Measurements from ENCODE around the gene ZBTB2. TPM values are rescaled to one million over a fixed set of nuclear protein-coding genes. Genes with fewer than 3 reads are reported as not detected.
"Not testable (repeated sequence)": the region's sequence is repeated elsewhere in the genome, so short reads cannot be mapped to it uniquely, and the experiment has no call there.

Gene ZBTB2
- total RNA-seq, 1 donor from 2014 or later, result 11.6 TPM

DNA sequence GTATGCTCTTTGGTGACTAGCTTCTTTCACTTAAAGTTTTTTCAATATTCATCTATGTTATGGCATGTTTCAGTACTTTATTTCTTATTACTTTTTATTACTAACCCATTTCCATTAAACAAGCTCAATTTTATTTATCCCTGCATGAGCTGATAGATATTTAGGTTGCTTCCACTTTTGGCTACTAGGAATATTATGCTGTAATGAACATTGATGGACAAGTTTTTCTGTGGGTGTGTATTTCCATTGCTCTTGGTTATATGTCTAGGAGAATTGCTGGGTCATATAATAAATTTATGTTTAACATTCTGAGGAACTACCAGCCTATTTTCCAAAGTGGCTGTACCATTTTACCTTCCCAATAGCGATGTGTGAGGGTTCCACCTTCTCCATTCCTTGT lies 69.9 kb downstream of the ZBTB2 start:
- Mint-ChIP-seq H3K4me1 (ENCODE audit: unreplicated experiment) (peaks cover 20% of the 10 kb centered on the region), H3K27me3 (ENCODE audit: unreplicated experiment) (peaks cover 5% of the 10 kb centered on the region), H3K4me3 (ENCODE audit: unreplicated experiment) (no peak overlapping the region), H3K9me3 (ENCODE audit: unreplicated experiment) (no peaks in the 10 kb centered on the region), H3K36me3 (ENCODE audit: low read depth, unreplicated experiment) (peaks cover 19% of the 10 kb centered on the region), H3K27ac (ENCODE audit: unreplicated experiment) (no peak overlapping the region)
- TF ChIP-seq, protein P1, sequence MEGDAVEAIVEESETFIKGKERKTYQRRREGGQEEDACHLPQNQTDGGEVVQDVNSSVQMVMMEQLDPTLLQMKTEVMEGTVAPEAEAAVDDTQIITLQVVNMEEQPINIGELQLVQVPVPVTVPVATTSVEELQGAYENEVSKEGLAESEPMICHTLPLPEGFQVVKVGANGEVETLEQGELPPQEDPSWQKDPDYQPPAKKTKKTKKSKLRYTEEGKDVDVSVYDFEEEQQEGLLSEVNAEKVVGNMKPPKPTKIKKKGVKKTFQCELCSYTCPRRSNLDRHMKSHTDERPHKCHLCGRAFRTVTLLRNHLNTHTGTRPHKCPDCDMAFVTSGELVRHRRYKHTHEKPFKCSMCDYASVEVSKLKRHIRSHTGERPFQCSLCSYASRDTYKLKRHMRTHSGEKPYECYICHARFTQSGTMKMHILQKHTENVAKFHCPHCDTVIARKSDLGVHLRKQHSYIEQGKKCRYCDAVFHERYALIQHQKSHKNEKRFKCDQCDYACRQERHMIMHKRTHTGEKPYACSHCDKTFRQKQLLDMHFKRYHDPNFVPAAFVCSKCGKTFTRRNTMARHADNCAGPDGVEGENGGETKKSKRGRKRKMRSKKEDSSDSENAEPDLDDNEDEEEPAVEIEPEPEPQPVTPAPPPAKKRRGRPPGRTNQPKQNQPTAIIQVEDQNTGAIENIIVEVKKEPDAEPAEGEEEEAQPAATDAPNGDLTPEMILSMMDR (IDR thresholded peaks at IDR 0.05; ENCODE audit: unreplicated experiment), result no peak
- no peak for DNase-seq (ENCODE audit: low spot score)

DNA sequence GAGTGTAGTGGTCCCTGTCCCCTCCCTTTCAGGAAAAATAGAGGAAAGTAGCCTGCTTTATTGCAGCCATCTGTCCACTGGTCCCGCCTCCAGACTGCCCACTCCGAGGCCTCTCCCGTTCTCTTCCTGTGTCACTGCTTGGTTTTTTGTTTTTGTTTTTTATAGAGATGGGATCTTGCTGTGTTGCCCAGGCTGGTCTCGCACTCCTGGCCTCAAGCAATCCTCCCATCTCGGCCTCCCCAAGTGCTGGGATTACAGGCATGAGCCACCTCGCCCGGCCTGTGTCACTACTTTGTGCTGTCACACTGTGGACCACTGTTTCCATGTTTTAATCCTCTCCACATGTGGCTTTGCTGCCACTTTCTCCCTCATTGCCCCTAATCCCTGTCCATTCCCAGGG lies 71.2 kb downstream of the ZBTB2 start:
- Mint-ChIP-seq H3K4me3 (ENCODE audit: unreplicated experiment) (peak overlapping the region; percentile 48), H3K27me3 (ENCODE audit: unreplicated experiment) (peaks cover 5% of the 10 kb centered on the region), H3K4me1 (ENCODE audit: unreplicated experiment) (peaks cover 14% of the 10 kb centered on the region), H3K9me3 (ENCODE audit: unreplicated experiment) (no peaks in the 10 kb centered on the region), H3K27ac (ENCODE audit: unreplicated experiment) (no peak overlapping the region), H3K36me3 (ENCODE audit: low read depth, unreplicated experiment) (peaks cover 25% of the 10 kb centered on the region)
- DNase-seq (ENCODE audit: low spot score), result no peak
- TF ChIP-seq, protein P1 (IDR thresholded peaks at IDR 0.05; ENCODE audit: unreplicated experiment), result no peak

DNA sequence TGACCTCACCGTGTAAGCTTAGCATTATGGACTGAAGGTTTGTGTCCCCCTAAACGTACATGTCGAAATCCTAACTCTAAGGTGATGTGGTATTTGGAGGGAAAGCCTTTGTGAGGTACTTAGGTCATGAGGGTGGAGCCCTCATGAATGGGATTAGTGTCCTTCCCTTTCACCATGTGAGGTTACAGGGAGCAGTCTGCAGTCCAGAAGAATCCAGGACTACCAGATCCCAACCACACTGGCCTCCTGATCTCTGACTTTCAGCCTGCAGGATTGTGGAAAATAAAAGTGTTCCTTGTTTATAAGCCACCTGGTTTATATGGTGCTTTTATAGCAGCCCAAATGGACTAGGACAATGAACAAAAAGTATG lies 73.4 kb downstream of the ZBTB2 start:
- Mint-ChIP-seq H3K27ac (ENCODE audit: unreplicated experiment) (no peak overlapping the region), H3K4me3 (ENCODE audit: unreplicated experiment) (no peak overlapping the region), H3K36me3 (ENCODE audit: low read depth, unreplicated experiment) (peaks cover 24% of the 10 kb centered on the region), H3K27me3 (ENCODE audit: unreplicated experiment) (peaks cover 3% of the 10 kb centered on the region), H3K4me1 (ENCODE audit: unreplicated experiment) (no peaks in the 10 kb centered on the region), H3K9me3 (ENCODE audit: unreplicated experiment) (no peaks in the 10 kb centered on the region)
- DNase-seq (ENCODE audit: low spot score), result no peak
- TF ChIP-seq, protein P1 (IDR thresholded peaks at IDR 0.05; ENCODE audit: unreplicated experiment), result no peak

DNA sequence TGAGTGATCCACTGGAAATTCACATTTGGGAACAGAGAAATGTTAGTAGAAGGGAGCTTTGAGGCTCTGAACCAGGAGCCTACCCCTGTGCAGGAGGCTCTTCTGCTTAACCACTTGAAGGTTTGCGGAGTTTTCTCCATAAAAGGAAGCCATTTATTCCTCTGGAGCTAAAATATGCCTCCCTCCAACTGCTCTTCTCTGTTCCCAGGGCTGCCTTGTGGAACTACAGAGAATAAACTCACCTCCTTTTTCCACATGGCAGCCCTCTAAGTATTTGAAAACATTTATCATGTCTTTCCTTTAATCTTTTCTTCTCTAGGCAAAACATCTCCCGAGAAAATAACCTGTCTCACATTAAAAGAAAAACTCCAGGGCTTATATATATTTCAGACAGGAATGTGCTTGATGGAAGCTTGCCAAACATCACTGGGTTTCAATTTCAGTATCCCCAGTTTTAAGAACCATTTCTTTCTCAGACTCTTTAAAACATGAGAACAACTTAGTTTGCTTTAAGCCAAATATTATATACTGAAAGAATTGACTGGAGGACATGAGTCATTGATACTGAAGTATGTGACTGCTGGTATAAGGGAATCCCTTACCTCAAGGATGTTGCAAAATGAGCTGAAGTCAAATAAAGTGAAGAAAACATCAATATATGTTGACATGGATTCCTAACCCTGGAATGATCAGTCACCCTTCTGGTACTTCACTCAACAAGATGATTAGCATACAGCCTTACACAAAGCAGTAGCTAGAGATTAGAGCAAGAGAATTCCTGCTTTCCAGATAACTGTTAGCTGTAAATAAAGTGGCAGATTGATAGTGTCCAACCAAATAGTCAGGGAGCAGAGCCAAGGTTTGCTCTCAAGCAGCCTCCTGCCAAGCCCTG lies 74.0 kb downstream of the ZBTB2 start:
- DNase-seq (ENCODE audit: low spot score), result no peak
- no peak overlapping the region for H3K27ac Mint-ChIP-seq (ENCODE audit: unreplicated experiment)
- peaks cover 3% of the 10 kb centered on the region for H3K27me3 Mint-ChIP-seq (ENCODE audit: unreplicated experiment)
- H3K36me3 Mint-ChIP-seq (ENCODE audit: low read depth, unreplicated experiment), result peaks cover 18% of the 10 kb centered on the region
- H3K4me3 Mint-ChIP-seq (ENCODE audit: unreplicated experiment), result no peak overlapping the region
- TF ChIP-seq, protein P1 (IDR thresholded peaks at IDR 0.05; ENCODE audit: unreplicated experiment), result no peak
- no peaks in the 10 kb centered on the region for H3K9me3 Mint-ChIP-seq (ENCODE audit: unreplicated experiment)
- H3K4me1 Mint-ChIP-seq (ENCODE audit: unreplicated experiment), result no peaks in the 10 kb centered on the region

DNA sequence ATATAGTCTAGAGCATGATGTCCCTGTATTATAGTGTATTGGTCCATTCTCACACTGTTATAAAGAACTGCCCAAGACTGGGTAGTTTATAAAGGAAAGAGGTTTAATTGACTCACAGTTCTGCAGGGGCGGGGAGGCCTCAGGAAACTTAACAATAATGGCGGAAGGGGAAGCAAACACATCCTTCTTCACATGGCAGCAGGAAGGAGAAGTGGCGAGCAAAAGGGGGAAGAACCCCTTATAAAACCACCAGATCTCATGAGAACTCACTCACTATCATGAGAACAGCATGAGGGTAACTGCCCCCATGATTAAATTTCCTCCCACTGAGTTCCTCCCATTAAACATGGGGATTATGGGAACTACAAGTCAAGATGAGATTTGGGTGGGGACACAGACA lies 75.7 kb downstream of the ZBTB2 start:
- H3K27ac Mint-ChIP-seq (ENCODE audit: unreplicated experiment); H3K27me3 Mint-ChIP-seq (ENCODE audit: unreplicated experiment); H3K4me3 Mint-ChIP-seq (ENCODE audit: unreplicated experiment); H3K4me1 Mint-ChIP-seq (ENCODE audit: unreplicated experiment); DNase-seq (ENCODE audit: low spot score); H3K9me3 Mint-ChIP-seq (ENCODE audit: unreplicated experiment): not testable (repeated sequence)
- H3K36me3 Mint-ChIP-seq (ENCODE audit: low read depth, unreplicated experiment), result peaks cover 16% of the 10 kb centered on the region

Other genes starting within 250 kb of the ZBTB2 start
- gene AKAP12, start 151.6 kb downstream of the ZBTB2 start, total RNA-seq (ENCODE audit: unreplicated experiment), result 70.1 TPM
- gene RMND1, start 60.6 kb upstream of the ZBTB2 start, total RNA-seq (ENCODE audit: unreplicated experiment), result 18.7 TPM
- gene CCDC170, start 102.5 kb upstream of the ZBTB2 start, total RNA-seq (ENCODE audit: unreplicated experiment), result 0.31 TPM

Measured in endothelial cell (in vitro differentiated cells).